GM12892 (cell line): ENCODE measurements around the gene GLE1.

Experiments
- POLR2A ChIP-seq: IDR thresholded peaks from 2 replicates; pipeline ENCODE4 v1.6.1; 2011; ENCODE audit warnings: low read depth, low read length, control low read depth
- POLR2AphosphoS5 ChIP-seq: IDR thresholded peaks from 2 replicates; pipeline ENCODE4 v1.6.1; 2011; ENCODE audit warnings: low read depth, low read length, control low read depth
- TAF1 ChIP-seq: IDR thresholded peaks from 2 replicates; pipeline ENCODE4 v1.6.1; 2011; ENCODE audit warnings: low read depth, mild to moderate bottlenecking, control low read depth, low read length, borderline replicate concordance

DNA sequence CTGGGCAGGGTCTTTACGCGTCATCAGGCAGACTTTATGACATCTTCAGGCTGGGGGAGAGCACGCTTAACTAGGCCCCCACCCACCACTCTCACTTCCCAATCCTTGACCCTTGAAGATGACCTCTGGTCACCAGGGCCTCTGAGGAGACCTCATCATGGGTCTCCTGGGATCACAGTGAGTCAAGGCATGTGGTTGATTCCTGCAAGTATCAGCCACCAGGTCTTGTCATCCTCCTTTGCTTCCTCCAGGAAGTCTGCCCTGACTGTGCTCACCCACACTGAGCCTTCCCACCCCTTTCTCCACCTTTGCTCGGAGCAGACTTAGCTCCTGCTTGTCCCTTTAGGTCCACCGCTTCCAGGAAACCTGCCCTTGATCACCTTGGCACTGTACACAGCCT, 31.4 kb upstream of the GLE1 start:
- TF ChIP-seq POLR2A: no peak
- no peak for TF ChIP-seq TAF1
- no peak for TF ChIP-seq POLR2AphosphoS5
